GM12891 (cell line): ENCODE results near the gene RFC2.

Experiments
- POLR2A ChIP-seq: IDR thresholded peaks from 2 replicates; pipeline ENCODE4 v1.6.1; 2011; ENCODE audit warnings: low read depth, low read length, control low read depth
- POLR2AphosphoS5 ChIP-seq: IDR thresholded peaks from 2 replicates; pipeline ENCODE4 v1.6.1; 2011; ENCODE audit warnings: low read depth, low read length, control low read depth

DNA sequence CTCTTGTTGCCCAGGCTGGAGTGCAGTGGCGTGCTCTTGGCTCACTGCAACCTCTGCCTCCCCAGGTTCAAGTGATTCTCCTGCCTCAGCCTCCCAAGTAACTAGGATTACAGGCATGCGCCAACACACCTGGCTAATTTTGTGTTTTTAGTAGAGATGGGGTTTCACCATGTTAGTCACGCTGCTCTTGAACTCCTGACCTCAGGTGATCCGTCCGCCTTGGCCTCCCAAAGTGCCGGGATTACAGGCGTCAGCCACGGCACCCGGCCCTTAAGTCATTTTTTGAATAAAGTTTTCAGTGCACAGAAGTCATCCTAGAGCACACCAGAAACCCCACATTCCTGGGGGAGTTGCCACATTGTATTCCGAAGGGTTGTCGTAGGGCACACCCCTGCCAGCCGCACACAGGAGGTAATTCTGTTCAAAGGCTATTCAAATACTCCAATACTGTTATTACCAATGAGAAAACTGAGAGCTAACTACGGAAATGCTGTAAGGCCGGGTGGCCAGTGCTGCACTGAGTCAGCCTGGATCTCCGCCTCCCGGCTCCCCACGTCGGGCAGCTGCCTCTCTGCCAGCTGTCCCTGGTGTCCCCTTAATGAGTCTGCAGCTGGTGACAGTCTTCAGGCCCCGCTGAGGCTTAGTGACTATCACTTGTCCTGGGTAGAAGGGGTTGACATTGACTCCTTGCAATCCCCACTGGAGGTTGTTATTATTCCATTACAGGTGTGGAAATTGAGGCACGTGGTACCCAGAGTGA lies 8.6 kb upstream of the RFC2 start:
- no peak for TF ChIP-seq POLR2AphosphoS5
- no peak for TF ChIP-seq POLR2A
